Adrenal gland (tissue), 5 donors: Measurements from ENCODE around the gene PBX2.

Experiments
- CTCF ChIP-seq, 6 experiments: fragments of 450-650 bp in 4 of 6; fragments of 200-600 bp in 2 of 6; sonication (generic) in 1 of 6; IDR thresholded peaks; 1 replicate in 5 of 6; 2 replicates in 1 of 6; pipeline versions ENCODE4 v1.5.1 to v1.8.0; 2016 to 2021; ENCODE audit warnings: antibody characterized with exemption in 6 of 6, mild to moderate bottlenecking in 2 of 6, moderate library complexity in 1 of 6
- POLR2A ChIP-seq, 2 donors: fragments of 450-650 bp; IDR thresholded peaks; one replicate each; pipeline ENCODE4 v1.6.1; 2017; ENCODE audit warnings: antibody characterized with exemption in 2 of 2, mild to moderate bottlenecking in 2 of 2, moderate library complexity in 1 of 2
- donor health status: DM: no; HTN: no; CAD: no.

GRCh38 chr6:32198345-32198696 is 8.3 kb upstream of the PBX2 start:
- no peak for TF ChIP-seq CTCF (IDR thresholded peaks at IDR 0.05)
- TF ChIP-seq POLR2A (IDR thresholded peaks at IDR 0.05), result no peak
